Lower leg skin (tissue), 3 donors: ENCODE measurements around the gene RAD23B.

Source experiments
- POLR2A ChIP-seq, 2 donors: fragments of 450-650 bp; IDR thresholded peaks; one replicate each; pipeline ENCODE4 v1.6.1; 2016 to 2017; ENCODE audit warnings: antibody characterized with exemption in 2 of 2, mild to moderate bottlenecking in 1 of 2, moderate library complexity in 1 of 2
- TF ChIP-seq, protein P1 (sequence below), 3 donors: fragments of 450-650 bp; IDR thresholded peaks; one replicate each; pipeline ENCODE4 v1.5.1; 2016; ENCODE audit warnings: antibody characterized with exemption in 3 of 3, mild to moderate bottlenecking in 3 of 3, moderate library complexity in 2 of 3

DNA sequence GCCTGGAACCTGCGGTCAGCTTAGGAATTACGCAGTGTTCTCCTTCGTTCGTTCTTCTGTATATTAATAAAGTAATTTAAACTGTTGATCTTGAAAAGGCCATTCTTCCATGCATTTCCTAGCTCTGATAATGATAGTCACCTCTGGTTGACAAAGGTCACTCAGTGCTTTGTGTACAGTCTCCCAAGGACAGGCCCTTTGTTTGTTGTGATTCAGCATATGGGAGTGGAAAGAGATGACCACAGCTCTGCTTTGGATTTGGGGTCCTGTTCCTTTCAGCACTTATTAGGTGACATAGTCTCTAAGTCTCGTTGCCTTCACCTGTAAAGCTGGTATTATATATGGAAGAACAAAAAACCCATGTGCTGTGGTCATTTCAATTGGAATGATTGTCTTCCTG, 39.6 kb downstream of the RAD23B start:
- TF ChIP-seq, protein P1, sequence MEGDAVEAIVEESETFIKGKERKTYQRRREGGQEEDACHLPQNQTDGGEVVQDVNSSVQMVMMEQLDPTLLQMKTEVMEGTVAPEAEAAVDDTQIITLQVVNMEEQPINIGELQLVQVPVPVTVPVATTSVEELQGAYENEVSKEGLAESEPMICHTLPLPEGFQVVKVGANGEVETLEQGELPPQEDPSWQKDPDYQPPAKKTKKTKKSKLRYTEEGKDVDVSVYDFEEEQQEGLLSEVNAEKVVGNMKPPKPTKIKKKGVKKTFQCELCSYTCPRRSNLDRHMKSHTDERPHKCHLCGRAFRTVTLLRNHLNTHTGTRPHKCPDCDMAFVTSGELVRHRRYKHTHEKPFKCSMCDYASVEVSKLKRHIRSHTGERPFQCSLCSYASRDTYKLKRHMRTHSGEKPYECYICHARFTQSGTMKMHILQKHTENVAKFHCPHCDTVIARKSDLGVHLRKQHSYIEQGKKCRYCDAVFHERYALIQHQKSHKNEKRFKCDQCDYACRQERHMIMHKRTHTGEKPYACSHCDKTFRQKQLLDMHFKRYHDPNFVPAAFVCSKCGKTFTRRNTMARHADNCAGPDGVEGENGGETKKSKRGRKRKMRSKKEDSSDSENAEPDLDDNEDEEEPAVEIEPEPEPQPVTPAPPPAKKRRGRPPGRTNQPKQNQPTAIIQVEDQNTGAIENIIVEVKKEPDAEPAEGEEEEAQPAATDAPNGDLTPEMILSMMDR (IDR thresholded peaks at IDR 0.05) = no peak
- no peak for TF ChIP-seq POLR2A (IDR thresholded peaks at IDR 0.05)
